H9 (cell line): ENCODE results near the gene GRAMD1C. TPM values are rescaled to one million over a fixed set of nuclear protein-coding genes. Genes with fewer than 3 reads are reported as not detected.

ENCODE experiments used
- DNase-seq: peaks from one replicate; pipeline ENCODE4 v3.0.0-alpha.2; 2017
- H2AFZ ChIP-seq: one replicate; pipeline ENCODE4 v1.6.1; 2013; ENCODE audit warnings: mild to moderate bottlenecking, low read length, control low read depth, moderate library complexity
- H2AK5ac ChIP-seq: 2 replicates; pipeline ENCODE4 v1.6.1; 2013; ENCODE audit warnings: low read length, control low read depth, mixed read lengths; ENCODE audit not compliant: insufficient read length
- H2BK120ac ChIP-seq: one replicate; pipeline ENCODE4 v1.6.1; 2013; ENCODE audit warnings: low read depth, mild to moderate bottlenecking, low read length, control low read depth, inconsistent platforms; ENCODE audit not compliant: poor library complexity, severe bottlenecking
- H2BK12ac ChIP-seq: 2 replicates; pipeline ENCODE4 v1.6.1; 2013; ENCODE audit warnings: low read length, control low read depth, mixed read lengths, low read depth; ENCODE audit not compliant: insufficient read length
- H2BK15ac ChIP-seq: 2 replicates; pipeline ENCODE4 v1.6.1; 2013; ENCODE audit warnings: low read depth, low read length, control low read depth
- H2BK20ac ChIP-seq: one replicate; pipeline ENCODE4 v1.6.1; 2013; ENCODE audit warnings: low read depth, mild to moderate bottlenecking, low read length, control low read depth, inconsistent platforms; ENCODE audit not compliant: poor library complexity, severe bottlenecking
- H2BK5ac ChIP-seq: 2 replicates; pipeline ENCODE4 v1.6.1; 2013; ENCODE audit warnings: low read length, control low read depth, mixed read lengths; ENCODE audit not compliant: insufficient read length
- H3K14ac ChIP-seq: 2 replicates; pipeline ENCODE4 v1.6.1; 2013; ENCODE audit warnings: low read length, control low read depth; ENCODE audit not compliant: insufficient read depth
- H3K18ac ChIP-seq: 2 replicates; pipeline ENCODE4 v1.6.1; 2013; ENCODE audit warnings: low read depth, mild to moderate bottlenecking, mixed read lengths, low read length, control low read depth; ENCODE audit not compliant: insufficient read length
- H3K23ac ChIP-seq: 2 replicates; pipeline ENCODE4 v1.6.1; 2013; ENCODE audit warnings: low read length, control low read depth, mixed read lengths, low read depth; ENCODE audit not compliant: insufficient read length
- H3K23me2 ChIP-seq: 2 replicates; pipeline ENCODE4 v1.6.1; 2013; ENCODE audit warnings: low read depth, mild to moderate bottlenecking, mixed read lengths, low read length, control low read depth; ENCODE audit not compliant: insufficient read length, poor library complexity, severe bottlenecking
- H3K27ac ChIP-seq: 2 replicates; pipeline ENCODE4 v1.5.1; 2013; ENCODE audit warnings: low read length, control low read depth, mixed read lengths, low read depth; ENCODE audit not compliant: insufficient read length
- H3K27me3 ChIP-seq: 2 replicates; pipeline ENCODE4 v1.6.1; 2013; ENCODE audit warnings: low read length, control low read depth, inconsistent platforms; ENCODE audit not compliant: insufficient read depth
- H3K4ac ChIP-seq: 2 replicates; pipeline ENCODE4 v1.6.1; 2013; ENCODE audit warnings: low read depth, mild to moderate bottlenecking, control low read depth, inconsistent platforms, low read length, moderate library complexity
- H3K4me1 ChIP-seq: 2 replicates; pipeline ENCODE4 v1.6.1; 2013; ENCODE audit warnings: low read length, control low read depth, inconsistent platforms; ENCODE audit not compliant: insufficient read depth
- H3K4me2 ChIP-seq: 2 replicates; pipeline ENCODE4 v1.6.1; 2013; ENCODE audit warnings: low read length, control low read depth, mixed read lengths; ENCODE audit not compliant: insufficient read length, insufficient read depth
- H3K56ac ChIP-seq: 2 replicates; pipeline ENCODE4 v1.6.1; 2013; ENCODE audit warnings: low read depth, mild to moderate bottlenecking, mixed read lengths, low read length, control low read depth; ENCODE audit not compliant: insufficient read length
- H3K79me1 ChIP-seq: 2 replicates; pipeline ENCODE4 v1.6.1; 2013; ENCODE audit warnings: low read depth, mild to moderate bottlenecking, moderate library complexity, low read length, control low read depth, inconsistent platforms; ENCODE audit not compliant: insufficient read depth, poor library complexity, severe bottlenecking
- H3K79me2 ChIP-seq: 2 replicates; pipeline ENCODE4 v1.6.1; 2013; ENCODE audit warnings: low read length, control low read depth, inconsistent platforms; ENCODE audit not compliant: insufficient read depth
- H3K9ac ChIP-seq: 2 replicates; pipeline ENCODE4 v1.6.1; 2013; ENCODE audit warnings: low read length, control low read depth, mixed read lengths; ENCODE audit not compliant: insufficient read length; ENCODE audit errors: extremely low read depth
- H3K9me3 ChIP-seq: one replicate; pipeline ENCODE4 v1.6.1; 2013; ENCODE audit warnings: low read depth, low read length, inconsistent platforms; ENCODE audit not compliant: control insufficient read depth
- H3T11ph ChIP-seq: one replicate; pipeline ENCODE4 v1.6.1; 2013; ENCODE audit warnings: mild to moderate bottlenecking, low read length, control low read depth, inconsistent platforms
- H4K20me1 ChIP-seq: one replicate; pipeline ENCODE4 v1.6.1; 2013; ENCODE audit not compliant: control insufficient read depth, insufficient read length, insufficient read depth
- H4K5ac ChIP-seq: 2 replicates; pipeline ENCODE4 v1.6.1; 2013; ENCODE audit warnings: low read depth, mild to moderate bottlenecking, mixed read lengths, low read length, control low read depth; ENCODE audit not compliant: insufficient read length
- H4K8ac ChIP-seq: replicated peaks from 2 replicates; pipeline ENCODE4 v1.6.1; 2013; ENCODE audit warnings: low read length, control low read depth, mixed read lengths, low read depth; ENCODE audit not compliant: insufficient read length
- H4K91ac ChIP-seq: 2 replicates; pipeline ENCODE4 v1.6.1; 2013; ENCODE audit warnings: low read depth, mild to moderate bottlenecking, moderate library complexity, mixed read lengths, low read length, control low read depth; ENCODE audit not compliant: insufficient read length
- H3K27ac Mint-ChIP-seq, 3 experiments: 2 replicates in 2 of 3; 3 replicates in 1 of 3; pipeline ENCODE4 v1.8.0; 2020 to 2021; ENCODE audit warnings: mixed read lengths in 3 of 3, mild to moderate bottlenecking in 1 of 3, moderate library complexity in 1 of 3
- H3K27me3 Mint-ChIP-seq: 2 replicates; pipeline ENCODE4 v1.8.0; 2021; ENCODE audit warnings: low read depth, mild to moderate bottlenecking, moderate library complexity, mixed read lengths
- H3K36me3 Mint-ChIP-seq, 3 experiments: 2 replicates in 2 of 3; 3 replicates in 1 of 3; pipeline ENCODE4 v1.8.0; 2020 to 2021; ENCODE audit warnings: low read depth in 3 of 3, mixed read lengths in 3 of 3; ENCODE audit not compliant: insufficient read depth in 1 of 3
- H3K4me1 Mint-ChIP-seq, 2 experiments: 2 replicates each; pipeline ENCODE4 v1.8.0; 2020; ENCODE audit warnings: mixed read lengths in 2 of 2
- H3K4me3 Mint-ChIP-seq, 2 experiments: 2 replicates in 1 of 2; 3 replicates in 1 of 2; pipeline ENCODE4 v1.8.0; 2020 to 2021; ENCODE audit warnings: mild to moderate bottlenecking in 2 of 2, mixed read lengths in 2 of 2, moderate library complexity in 1 of 2
- H3K9me3 Mint-ChIP-seq, 2 experiments: 2 replicates in 1 of 2; 3 replicates in 1 of 2; pipeline ENCODE4 v1.8.0; 2020; ENCODE audit warnings: mild to moderate bottlenecking in 2 of 2, mixed read lengths in 2 of 2, moderate library complexity in 1 of 2
- WGBS: extraction: QIAGEN DNeasy Blood & Tissue Kit; methylation state at CpG from one replicate; pipeline ENCODE4 v1.1.7; 2013; ENCODE audit warnings: missing lambda C conversion rate, low lambda C conversion rate, mixed read lengths; ENCODE audit not compliant: insufficient read length; ENCODE audit errors: extremely low coverage; 5-methylcytosine and 5-hydroxymethylcytosine counted together
- total RNA-seq: library from RNA; stranded (reverse); gene quantifications from 2 replicates; pipeline ENCODE4 v1.2.1, GENCODE V29; 2021
- TF ChIP-seq, protein P1 (sequence below): fragments of 200-600 bp; sonication (generic); conservative IDR thresholded peaks from 3 replicates; pipeline ENCODE4 v1.8.0; 2021; ENCODE audit warnings: antibody characterized with exemption, mild to moderate bottlenecking

Gene GRAMD1C
- total RNA-seq, 1 experiment from 2014 or later = 1.8 TPM

GRCh38 chr3:113890256-113890900 is 51.8 kb downstream of the GRAMD1C start:
- H3K27ac Mint-ChIP-seq = peak overlapping the region in 1 of 3 experiments; percentile 62; a peak in 1 of 7 replicates

More at GRCh38 chr3:113890256-113890900, 51.8 kb downstream of the GRAMD1C start:
- Histone ChIP-seq H3K14ac (no peak overlapping the region), H3K9me3 (no peaks in the 10 kb centered on the region), H3K27ac (no peak overlapping the region), H3K4me2 (no peak overlapping the region), H2BK12ac (no peak overlapping the region), H3K9ac (no peak overlapping the region), H3K4ac (no peak overlapping the region), H3K56ac (no peak overlapping the region), H4K20me1 (no peaks in the 10 kb centered on the region), H2BK20ac (no peak overlapping the region), H2AFZ (no peak overlapping the region), H4K8ac (no peak overlapping the region), H3K4me1 (no peaks in the 10 kb centered on the region), H2BK5ac (no peak overlapping the region), H4K91ac (no peak overlapping the region), H3K27me3 (no peaks in the 10 kb centered on the region), H3K79me1 (no peaks in the 10 kb centered on the region), H3K79me2 (no peaks in the 10 kb centered on the region), H2BK15ac (no peak overlapping the region), H2BK120ac (no peak overlapping the region), H3T11ph (no peak overlapping the region), H4K5ac (no peak overlapping the region), H3K23me2 (no peaks in the 10 kb centered on the region), H3K23ac (no peak overlapping the region), H3K18ac (no peak overlapping the region), H2AK5ac (no peak overlapping the region)
- H3K27me3 Mint-ChIP-seq = no peaks in the 10 kb centered on the region
- TF ChIP-seq, protein P1, sequence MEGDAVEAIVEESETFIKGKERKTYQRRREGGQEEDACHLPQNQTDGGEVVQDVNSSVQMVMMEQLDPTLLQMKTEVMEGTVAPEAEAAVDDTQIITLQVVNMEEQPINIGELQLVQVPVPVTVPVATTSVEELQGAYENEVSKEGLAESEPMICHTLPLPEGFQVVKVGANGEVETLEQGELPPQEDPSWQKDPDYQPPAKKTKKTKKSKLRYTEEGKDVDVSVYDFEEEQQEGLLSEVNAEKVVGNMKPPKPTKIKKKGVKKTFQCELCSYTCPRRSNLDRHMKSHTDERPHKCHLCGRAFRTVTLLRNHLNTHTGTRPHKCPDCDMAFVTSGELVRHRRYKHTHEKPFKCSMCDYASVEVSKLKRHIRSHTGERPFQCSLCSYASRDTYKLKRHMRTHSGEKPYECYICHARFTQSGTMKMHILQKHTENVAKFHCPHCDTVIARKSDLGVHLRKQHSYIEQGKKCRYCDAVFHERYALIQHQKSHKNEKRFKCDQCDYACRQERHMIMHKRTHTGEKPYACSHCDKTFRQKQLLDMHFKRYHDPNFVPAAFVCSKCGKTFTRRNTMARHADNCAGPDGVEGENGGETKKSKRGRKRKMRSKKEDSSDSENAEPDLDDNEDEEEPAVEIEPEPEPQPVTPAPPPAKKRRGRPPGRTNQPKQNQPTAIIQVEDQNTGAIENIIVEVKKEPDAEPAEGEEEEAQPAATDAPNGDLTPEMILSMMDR = peak; percentile 37; the same call in 2 of the 3 replicates
- no CpG with 5 or more reads among the region's 8 CpGs for WGBS
- H3K4me3 Mint-ChIP-seq = no peak overlapping the region
- H3K9me3 Mint-ChIP-seq = no peaks in the 10 kb centered on the region
- DNase-seq = peak; percentile 64
- H3K36me3 Mint-ChIP-seq = peaks cover 0 to 2% (median 0%) of the 10 kb centered on the region in 3 experiments; a peak in 1 of 7 replicates
- H3K4me1 Mint-ChIP-seq = peaks cover 6 to 10% of the 10 kb centered on the region in 2 experiments
